Hepatocyte (in vitro differentiated cells): ENCODE data around the gene ITPKC.

Experiments
- EZH2 ChIP-seq: fragments of 200-600 bp; sonication (generic); IDR thresholded peaks from 2 replicates; pipeline ENCODE4 v1.6.1; 2016; ENCODE audit warnings: antibody characterized with exemption, mild to moderate bottlenecking, borderline replicate concordance
- EZH2phosphoT487 ChIP-seq: fragments of 200-600 bp; sonication (generic); IDR thresholded peaks from one replicate; pipeline ENCODE4 v1.6.1; 2018; ENCODE audit warnings: antibody characterized with exemption, mild to moderate bottlenecking, low read depth, moderate library complexity; ENCODE audit not compliant: unreplicated experiment, severe bottlenecking
- TF ChIP-seq, protein P1 (sequence below): fragments of 200-600 bp; sonication (generic); IDR thresholded peaks from 2 replicates; pipeline ENCODE4 v1.5.1; 2016; ENCODE audit warnings: antibody characterized with exemption, mild to moderate bottlenecking; ENCODE audit not compliant: poor library complexity

DNA sequence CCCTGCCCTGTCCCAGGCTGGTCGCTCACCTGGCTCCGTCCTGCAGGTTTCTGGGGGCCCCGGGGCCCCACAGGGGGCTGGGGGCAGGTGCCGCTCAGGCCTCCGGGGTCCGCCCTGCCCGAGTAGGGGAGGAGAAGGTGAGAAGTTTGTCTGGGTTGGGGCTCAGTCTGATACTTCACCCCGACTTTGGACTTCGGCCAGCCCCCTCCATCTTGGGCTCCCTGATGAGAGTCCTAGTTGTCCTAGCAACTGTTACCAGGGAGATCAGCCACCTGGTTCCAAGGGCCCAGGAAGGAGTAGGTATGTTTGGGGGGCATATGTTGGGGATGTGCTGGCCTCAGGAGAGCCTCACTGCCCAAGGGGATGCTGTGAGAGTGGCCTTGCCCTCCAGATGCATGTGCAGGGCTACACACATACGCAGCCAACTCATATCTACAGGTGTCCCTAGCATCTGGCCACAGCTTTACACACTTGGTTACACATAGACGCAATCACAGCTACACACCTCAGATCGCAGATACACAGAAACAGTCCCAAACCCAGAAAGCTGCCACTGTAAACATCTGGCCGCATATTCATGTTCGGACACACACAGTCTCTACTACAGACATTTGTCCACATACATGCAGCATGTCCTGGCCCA is 29.9 kb upstream of the ITPKC start:
- TF ChIP-seq, protein P1, sequence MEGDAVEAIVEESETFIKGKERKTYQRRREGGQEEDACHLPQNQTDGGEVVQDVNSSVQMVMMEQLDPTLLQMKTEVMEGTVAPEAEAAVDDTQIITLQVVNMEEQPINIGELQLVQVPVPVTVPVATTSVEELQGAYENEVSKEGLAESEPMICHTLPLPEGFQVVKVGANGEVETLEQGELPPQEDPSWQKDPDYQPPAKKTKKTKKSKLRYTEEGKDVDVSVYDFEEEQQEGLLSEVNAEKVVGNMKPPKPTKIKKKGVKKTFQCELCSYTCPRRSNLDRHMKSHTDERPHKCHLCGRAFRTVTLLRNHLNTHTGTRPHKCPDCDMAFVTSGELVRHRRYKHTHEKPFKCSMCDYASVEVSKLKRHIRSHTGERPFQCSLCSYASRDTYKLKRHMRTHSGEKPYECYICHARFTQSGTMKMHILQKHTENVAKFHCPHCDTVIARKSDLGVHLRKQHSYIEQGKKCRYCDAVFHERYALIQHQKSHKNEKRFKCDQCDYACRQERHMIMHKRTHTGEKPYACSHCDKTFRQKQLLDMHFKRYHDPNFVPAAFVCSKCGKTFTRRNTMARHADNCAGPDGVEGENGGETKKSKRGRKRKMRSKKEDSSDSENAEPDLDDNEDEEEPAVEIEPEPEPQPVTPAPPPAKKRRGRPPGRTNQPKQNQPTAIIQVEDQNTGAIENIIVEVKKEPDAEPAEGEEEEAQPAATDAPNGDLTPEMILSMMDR = no peak
- TF ChIP-seq EZH2 (no peak), EZH2phosphoT487 (no peak)
